ENCODE measurements around the gene ADORA2A. TPM values are rescaled to one million over a fixed set of nuclear protein-coding genes. Genes with fewer than 3 reads are reported as not detected.

The ADORA2A gene
- total and polyA plus RNA-seq, 10 of the 15 experiments (the other 5 are each of a cell fraction or from before 2014, with no cell fraction given), result 0.69 to 31.2 (median 18.3) TPM

DNA sequence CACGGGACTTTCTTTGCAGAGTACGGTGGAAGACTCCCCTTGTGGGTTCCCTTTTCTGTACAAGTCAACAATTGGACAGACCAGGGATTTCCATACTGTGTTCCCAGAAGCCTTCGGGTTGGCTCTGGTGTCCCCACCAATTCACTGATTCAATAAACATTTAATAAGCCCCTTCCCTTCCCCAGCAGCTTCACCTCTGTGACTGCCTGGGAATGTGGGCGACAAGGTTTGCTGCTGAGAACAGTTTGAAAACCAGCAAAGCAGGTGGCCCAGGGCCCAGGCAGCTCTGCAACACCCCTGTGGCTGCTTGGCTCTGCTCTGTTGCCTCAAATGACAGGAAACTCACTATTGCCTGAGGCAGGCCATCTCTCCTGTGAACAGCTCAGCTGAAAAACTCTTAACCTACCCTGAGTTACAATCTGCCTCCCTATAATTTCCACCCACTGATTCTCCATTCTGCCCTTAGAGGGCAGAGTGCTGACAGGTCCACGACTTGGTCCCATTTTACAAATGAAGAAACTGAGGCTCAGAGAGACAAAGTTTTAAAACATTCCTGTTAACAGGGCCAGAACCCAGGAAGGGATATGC is 10.4 kb downstream of the ADORA2A start (continued):
- TF ChIP-seq, protein P1, sequence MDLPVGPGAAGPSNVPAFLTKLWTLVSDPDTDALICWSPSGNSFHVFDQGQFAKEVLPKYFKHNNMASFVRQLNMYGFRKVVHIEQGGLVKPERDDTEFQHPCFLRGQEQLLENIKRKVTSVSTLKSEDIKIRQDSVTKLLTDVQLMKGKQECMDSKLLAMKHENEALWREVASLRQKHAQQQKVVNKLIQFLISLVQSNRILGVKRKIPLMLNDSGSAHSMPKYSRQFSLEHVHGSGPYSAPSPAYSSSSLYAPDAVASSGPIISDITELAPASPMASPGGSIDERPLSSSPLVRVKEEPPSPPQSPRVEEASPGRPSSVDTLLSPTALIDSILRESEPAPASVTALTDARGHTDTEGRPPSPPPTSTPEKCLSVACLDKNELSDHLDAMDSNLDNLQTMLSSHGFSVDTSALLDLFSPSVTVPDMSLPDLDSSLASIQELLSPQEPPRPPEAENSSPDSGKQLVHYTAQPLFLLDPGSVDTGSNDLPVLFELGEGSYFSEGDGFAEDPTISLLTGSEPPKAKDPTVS (IDR thresholded peaks at IDR 0.05; ENCODE audit: low read depth, low read length), result no peak
- TF ChIP-seq TCF7 (IDR thresholded peaks at IDR 0.05; ENCODE audit: borderline replicate concordance) (no peak), POLR2A (IDR thresholded peaks at IDR 0.05; ENCODE audit: low read depth, low read length) (peak; percentile 52), TCF3 (IDR thresholded peaks at IDR 0.05; ENCODE audit: borderline replicate concordance, insufficient read depth, low read depth, low read length) (no peak), ATF7 (IDR thresholded peaks at IDR 0.05; ENCODE audit: low read depth) (peak; percentile 31; the same call in 1 of the 2 replicates), ZNF217 (IDR thresholded peaks at IDR 0.05) (peak; percentile 40; the same call in 1 of the 2 replicates), SUPT20H (IDR thresholded peaks at IDR 0.05; ENCODE audit: borderline replicate concordance, control insufficient read depth, low read depth, low read length) (no peak), SMARCA5 (IDR thresholded peaks at IDR 0.05) (peak; percentile 90), ZBED1 (IDR thresholded peaks at IDR 0.05; ENCODE audit: borderline replicate concordance) (no peak), HDAC2 (IDR thresholded peaks at IDR 0.05) (no peak)

GRCh38 chr22:24440270-24440717 is 12.9 kb downstream of the ADORA2A start:
- intact Hi-C loops (cut with micrococcal nuclease; ENCODE audit: unreplicated experiment), result no loop called here
- TF ChIP-seq NFYA (IDR thresholded peaks at IDR 0.05; ENCODE audit: borderline replicate concordance, low read depth, low read length) (no peak), MYB (IDR thresholded peaks at IDR 0.05; ENCODE audit: borderline replicate concordance, low read depth, low read length) (no peak), PRDM15 (CRISPR knock-in tag; IDR thresholded peaks at IDR 0.05) (no peak), MTA3 (IDR thresholded peaks at IDR 0.05; ENCODE audit: borderline replicate concordance, low read length) (no peak), NR2C2 (IDR thresholded peaks at IDR 0.05; ENCODE audit: borderline replicate concordance, control insufficient read depth, insufficient read length, low read depth) (no peak), SP1 (IDR thresholded peaks at IDR 0.05; ENCODE audit: low read depth, low read length) (no peak)
- TF ChIP-seq, protein P2, sequence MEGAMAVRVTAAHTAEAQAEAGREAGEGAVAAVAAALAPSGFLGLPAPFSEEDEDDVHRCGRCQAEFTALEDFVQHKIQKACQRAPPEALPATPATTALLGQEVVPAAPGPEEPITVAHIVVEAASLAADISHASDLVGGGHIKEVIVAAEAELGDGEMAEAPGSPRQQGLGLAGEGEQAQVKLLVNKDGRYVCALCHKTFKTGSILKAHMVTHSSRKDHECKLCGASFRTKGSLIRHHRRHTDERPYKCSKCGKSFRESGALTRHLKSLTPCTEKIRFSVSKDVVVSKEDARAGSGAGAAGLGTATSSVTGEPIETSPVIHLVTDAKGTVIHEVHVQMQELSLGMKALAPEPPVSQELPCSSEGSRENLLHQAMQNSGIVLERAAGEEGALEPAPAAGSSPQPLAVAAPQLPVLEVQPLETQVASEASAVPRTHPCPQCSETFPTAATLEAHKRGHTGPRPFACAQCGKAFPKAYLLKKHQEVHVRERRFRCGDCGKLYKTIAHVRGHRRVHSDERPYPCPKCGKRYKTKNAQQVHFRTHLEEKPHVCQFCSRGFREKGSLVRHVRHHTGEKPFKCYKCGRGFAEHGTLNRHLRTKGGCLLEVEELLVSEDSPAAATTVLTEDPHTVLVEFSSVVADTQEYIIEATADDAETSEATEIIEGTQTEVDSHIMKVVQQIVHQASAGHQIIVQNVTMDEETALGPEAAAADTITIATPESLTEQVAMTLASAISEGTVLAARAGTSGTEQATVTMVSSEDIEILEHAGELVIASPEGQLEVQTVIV (IDR thresholded peaks at IDR 0.05; ENCODE audit: borderline replicate concordance, partially characterized antibody), result no peak

More at GRCh38 chr22:24440270-24440717, 12.9 kb downstream of the ADORA2A start:
- H3K4me2 ChIP-seq (ENCODE audit: control insufficient read depth, insufficient read depth), result no peak overlapping the region
- DNase-seq (ENCODE audit: low read depth, low spot score), result no peak
- no peaks in the 10 kb centered on the region for H3K27me3 ChIP-seq (replicated peaks in 1 of 2; ENCODE audit: control insufficient read depth in 2 of 2, insufficient read depth in 2 of 2, low read length in 1 of 2)
- H3K27ac ChIP-seq (ENCODE audit: control insufficient read depth, insufficient read depth), result no peak overlapping the region
- no peaks in the 10 kb centered on the region for H3K9me3 ChIP-seq (replicated peaks; ENCODE audit: control insufficient read depth, insufficient read depth, low read length)
- H3K79me2 ChIP-seq (ENCODE audit: control insufficient read depth, insufficient read depth, low read length), result peaks cover 20% of the 10 kb centered on the region
- no TSS peak for BruUV-seq (replicated peaks)
- no peak overlapping the region for H3K9ac ChIP-seq (ENCODE audit: control insufficient read depth, insufficient read depth, low read length)
- no peak overlapping the region for H3K4me3 ChIP-seq
- CTCF ChIA-PET, result no interaction called here
- SMC1A ChIA-PET (ENCODE audit: uncharacterized antibody, unreplicated experiment), result no interaction called here
- H2AFZ ChIP-seq (ENCODE audit: control insufficient read depth, low read depth, low read length), result no peak overlapping the region
- POLR2A ChIA-PET, result no interaction called here
- FAIRE-seq, result no peak
- in situ Hi-C loops (cut with MboI), result no loop called here
- H3K36me3 ChIP-seq (ENCODE audit: control insufficient read depth in 2 of 2, insufficient read depth in 2 of 2, low read length in 1 of 2), result peaks cover 15 to 28% of the 10 kb centered on the region in 2 experiments
- no peaks in the 10 kb centered on the region; the same call in 1 of the 2 replicates for H4K20me1 ChIP-seq (ENCODE audit: control insufficient read depth, insufficient read depth)
- ATAC-seq, result no peak
- 85% methylated on average over 10 of the region's 10 CpGs for WGBS (ENCODE audit: insufficient coverage, insufficient replicate concordance, low lambda C conversion rate, missing lambda C conversion rate)
- H3K4me1 ChIP-seq (ENCODE audit: control insufficient read depth, insufficient read depth, low read length), result peaks cover 35% of the 10 kb centered on the region
- RAD21 ChIA-PET (ENCODE audit: unreplicated experiment), result no interaction called here
